Neural progenitor cell (in vitro differentiated cells): ENCODE results near the gene PSMB9.

Source experiments
- CTCF ChIP-seq: fragments of 200-600 bp; sonication (generic); IDR thresholded peaks from 2 replicates; pipeline ENCODE4 v1.5.1; 2017; ENCODE audit warnings: antibody characterized with exemption, mild to moderate bottlenecking
- EZH2phosphoT487 ChIP-seq: fragments of 200-600 bp; sonication (generic); IDR thresholded peaks from 2 replicates; pipeline ENCODE4 v1.6.1; 2017; ENCODE audit warnings: antibody characterized with exemption

GRCh38 chr6:32851025-32851424 is 3.0 kb upstream of the PSMB9 start:
- no peak for TF ChIP-seq CTCF
- TF ChIP-seq EZH2phosphoT487: no peak
